WI38 (cell line): ENCODE data around the gene BRD7.

Experiments
- H3K4me3 ChIP-seq: 2 replicates; pipeline ENCODE4 v1.5.1; 2011; ENCODE audit warnings: low read depth, mild to moderate bottlenecking, control low read depth, low read length
- CTCF ChIP-seq: IDR thresholded peaks from 2 replicates; pipeline ENCODE4 v1.5.1; 2012; ENCODE audit warnings: low read depth, mild to moderate bottlenecking, control low read depth, low read length

BRD7 gene

GRCh38 chr16:50282955-50283631 lies 85.7 kb downstream of the BRD7 start:
- TF ChIP-seq CTCF, result no peak
- no peak overlapping the region for H3K4me3 ChIP-seq

- no peak overlapping the region for H3K4me3 ChIP-seq
- no peak for TF ChIP-seq CTCF
Observed at GRCh38 chr16:50282010-50282538, 86.7 kb downstream of the BRD7 start.

GRCh38 chr16:50281391-50282009 lies 87.3 kb downstream of the BRD7 start:
- H3K4me3 ChIP-seq, result no peak overlapping the region
- TF ChIP-seq CTCF, result no peak

GRCh38 chr16:50280932-50281331 lies 87.9 kb downstream of the BRD7 start:
- H3K4me3 ChIP-seq, result no peak overlapping the region
- TF ChIP-seq CTCF, result no peak

- no peak overlapping the region for H3K4me3 ChIP-seq
- TF ChIP-seq CTCF, result no peak
Observed at GRCh38 chr16:50279504-50279865, 89.3 kb downstream of the BRD7 start.

GRCh38 chr16:50278251-50278650 lies 90.5 kb downstream of the BRD7 start:
- no peak overlapping the region for H3K4me3 ChIP-seq
- no peak for TF ChIP-seq CTCF

GRCh38 chr16:50276801-50277555 lies 91.8 kb downstream of the BRD7 start:
- no peak overlapping the region for H3K4me3 ChIP-seq
- no peak for TF ChIP-seq CTCF
